ENCODE data around the gene ZNF205. TPM values are rescaled to one million over a fixed set of nuclear protein-coding genes. Genes with fewer than 3 reads are reported as not detected.
A peak's percentile ranks its signal among the peaks of the same experiment; 100 is the strongest.

ZNF205 gene
- total and polyA plus RNA-seq, 2 of the 13 experiments (the other 11 are each of a cell fraction or from before 2014, with no cell fraction given) = 5.8 to 10.2 TPM

- peak; percentile 62; the same call in 1 of the 2 replicates for TF ChIP-seq ZNF747 (CRISPR knock-in tag; IDR thresholded peaks at IDR 0.05; ENCODE audit: borderline replicate concordance)
- TF ChIP-seq EEA1 (CRISPR knock-in tag; IDR thresholded peaks at IDR 0.05; ENCODE audit: borderline replicate concordance) = peak; percentile 73; the same call in 1 of the 2 replicates
- TF ChIP-seq PAWR (CRISPR knock-in tag; IDR thresholded peaks at IDR 0.05; ENCODE audit: borderline replicate concordance) = 0 out of 2 replicates have a peak, but pooled peaks have one; percentile 62
- no peak for TF ChIP-seq EHMT2 (IDR thresholded peaks at IDR 0.05; ENCODE audit: borderline replicate concordance, low read depth, low read length)
- TF ChIP-seq ZNF781 (CRISPR knock-in tag; IDR thresholded peaks at IDR 0.05; ENCODE audit: borderline replicate concordance, not compliant biosample characterization) = peak; percentile 34
- no peak for TF ChIP-seq GPN1 (CRISPR knock-in tag; IDR thresholded peaks at IDR 0.05; ENCODE audit: borderline replicate concordance)
- TF ChIP-seq, protein P1, sequence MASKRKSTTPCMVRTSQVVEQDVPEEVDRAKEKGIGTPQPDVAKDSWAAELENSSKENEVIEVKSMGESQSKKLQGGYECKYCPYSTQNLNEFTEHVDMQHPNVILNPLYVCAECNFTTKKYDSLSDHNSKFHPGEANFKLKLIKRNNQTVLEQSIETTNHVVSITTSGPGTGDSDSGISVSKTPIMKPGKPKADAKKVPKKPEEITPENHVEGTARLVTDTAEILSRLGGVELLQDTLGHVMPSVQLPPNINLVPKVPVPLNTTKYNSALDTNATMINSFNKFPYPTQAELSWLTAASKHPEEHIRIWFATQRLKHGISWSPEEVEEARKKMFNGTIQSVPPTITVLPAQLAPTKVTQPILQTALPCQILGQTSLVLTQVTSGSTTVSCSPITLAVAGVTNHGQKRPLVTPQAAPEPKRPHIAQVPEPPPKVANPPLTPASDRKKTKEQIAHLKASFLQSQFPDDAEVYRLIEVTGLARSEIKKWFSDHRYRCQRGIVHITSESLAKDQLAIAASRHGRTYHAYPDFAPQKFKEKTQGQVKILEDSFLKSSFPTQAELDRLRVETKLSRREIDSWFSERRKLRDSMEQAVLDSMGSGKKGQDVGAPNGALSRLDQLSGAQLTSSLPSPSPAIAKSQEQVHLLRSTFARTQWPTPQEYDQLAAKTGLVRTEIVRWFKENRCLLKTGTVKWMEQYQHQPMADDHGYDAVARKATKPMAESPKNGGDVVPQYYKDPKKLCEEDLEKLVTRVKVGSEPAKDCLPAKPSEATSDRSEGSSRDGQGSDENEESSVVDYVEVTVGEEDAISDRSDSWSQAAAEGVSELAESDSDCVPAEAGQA (IDR thresholded peaks at IDR 0.05; ENCODE audit: low read depth) = no peak
- TF ChIP-seq, protein P1 (CRISPR knock-in tag; IDR thresholded peaks at IDR 0.05; ENCODE audit: borderline replicate concordance) = no peak
- TF ChIP-seq, protein P2, sequence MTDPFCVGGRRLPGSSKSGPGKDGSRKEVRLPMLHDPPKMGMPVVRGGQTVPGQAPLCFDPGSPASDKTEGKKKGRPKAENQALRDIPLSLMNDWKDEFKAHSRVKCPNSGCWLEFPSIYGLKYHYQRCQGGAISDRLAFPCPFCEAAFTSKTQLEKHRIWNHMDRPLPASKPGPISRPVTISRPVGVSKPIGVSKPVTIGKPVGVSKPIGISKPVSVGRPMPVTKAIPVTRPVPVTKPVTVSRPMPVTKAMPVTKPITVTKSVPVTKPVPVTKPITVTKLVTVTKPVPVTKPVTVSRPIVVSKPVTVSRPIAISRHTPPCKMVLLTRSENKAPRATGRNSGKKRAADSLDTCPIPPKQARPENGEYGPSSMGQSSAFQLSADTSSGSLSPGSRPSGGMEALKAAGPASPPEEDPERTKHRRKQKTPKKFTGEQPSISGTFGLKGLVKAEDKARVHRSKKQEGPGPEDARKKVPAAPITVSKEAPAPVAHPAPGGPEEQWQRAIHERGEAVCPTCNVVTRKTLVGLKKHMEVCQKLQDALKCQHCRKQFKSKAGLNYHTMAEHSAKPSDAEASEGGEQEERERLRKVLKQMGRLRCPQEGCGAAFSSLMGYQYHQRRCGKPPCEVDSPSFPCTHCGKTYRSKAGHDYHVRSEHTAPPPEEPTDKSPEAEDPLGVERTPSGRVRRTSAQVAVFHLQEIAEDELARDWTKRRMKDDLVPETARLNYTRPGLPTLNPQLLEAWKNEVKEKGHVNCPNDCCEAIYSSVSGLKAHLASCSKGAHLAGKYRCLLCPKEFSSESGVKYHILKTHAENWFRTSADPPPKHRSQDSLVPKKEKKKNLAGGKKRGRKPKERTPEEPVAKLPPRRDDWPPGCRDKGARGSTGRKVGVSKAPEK (CRISPR knock-in tag; IDR thresholded peaks at IDR 0.05; ENCODE audit: borderline replicate concordance) = no peak
- TF ChIP-seq, protein P3, sequence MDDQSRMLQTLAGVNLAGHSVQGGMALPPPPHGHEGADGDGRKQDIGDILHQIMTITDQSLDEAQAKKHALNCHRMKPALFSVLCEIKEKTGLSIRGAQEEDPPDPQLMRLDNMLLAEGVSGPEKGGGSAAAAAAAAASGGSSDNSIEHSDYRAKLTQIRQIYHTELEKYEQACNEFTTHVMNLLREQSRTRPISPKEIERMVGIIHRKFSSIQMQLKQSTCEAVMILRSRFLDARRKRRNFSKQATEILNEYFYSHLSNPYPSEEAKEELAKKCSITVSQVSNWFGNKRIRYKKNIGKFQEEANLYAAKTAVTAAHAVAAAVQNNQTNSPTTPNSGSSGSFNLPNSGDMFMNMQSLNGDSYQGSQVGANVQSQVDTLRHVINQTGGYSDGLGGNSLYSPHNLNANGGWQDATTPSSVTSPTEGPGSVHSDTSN (CRISPR knock-in tag; IDR thresholded peaks at IDR 0.05; ENCODE audit: borderline replicate concordance) = no peak
- TF ChIP-seq, protein P4, sequence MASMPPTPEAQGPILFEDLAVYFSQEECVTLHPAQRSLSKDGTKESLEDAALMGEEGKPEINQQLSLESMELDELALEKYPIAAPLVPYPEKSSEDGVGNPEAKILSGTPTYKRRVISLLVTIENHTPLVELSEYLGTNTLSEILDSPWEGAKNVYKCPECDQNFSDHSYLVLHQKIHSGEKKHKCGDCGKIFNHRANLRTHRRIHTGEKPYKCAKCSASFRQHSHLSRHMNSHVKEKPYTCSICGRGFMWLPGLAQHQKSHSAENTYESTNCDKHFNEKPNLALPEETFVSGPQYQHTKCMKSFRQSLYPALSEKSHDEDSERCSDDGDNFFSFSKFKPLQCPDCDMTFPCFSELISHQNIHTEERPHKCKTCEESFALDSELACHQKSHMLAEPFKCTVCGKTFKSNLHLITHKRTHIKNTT (CRISPR knock-in tag; IDR thresholded peaks at IDR 0.05) = no peak
- TF ChIP-seq POLR2G (IDR thresholded peaks at IDR 0.05; ENCODE audit: low read depth, low read length) = no peak
- TF ChIP-seq ZNF816 (CRISPR knock-in tag; IDR thresholded peaks at IDR 0.05; ENCODE audit: borderline replicate concordance) = no peak
- TF ChIP-seq HDAC1 (CRISPR knock-in tag; IDR thresholded peaks at IDR 0.05) = no peak
- TF ChIP-seq ZNF614 (CRISPR knock-in tag; IDR thresholded peaks at IDR 0.05; ENCODE audit: borderline replicate concordance) = peak; percentile 74
- TF ChIP-seq YEATS4 (CRISPR knock-in tag; IDR thresholded peaks at IDR 0.05; ENCODE audit: borderline replicate concordance) = no peak
- TF ChIP-seq ZNF616 (CRISPR knock-in tag; IDR thresholded peaks at IDR 0.05; ENCODE audit: low read depth) = no peak
These were observed 40.0 kb downstream of the ZNF205 start (continued) for GRCh38 chr16:3152277-3152990.

Data from HepG2 (cell line).